Fibroblast of lung (primary cell): ENCODE results near the gene AKR1C2.
"Not testable (repeated sequence)": the region's sequence is repeated elsewhere in the genome, so short reads cannot be mapped to it uniquely, and the experiment has no call there.

Source experiments
- CTCF ChIP-seq, 2 donors: IDR thresholded peaks in 1 of 2; conservative IDR thresholded peaks in 1 of 2; 1 replicate in 1 of 2; 2 replicates in 1 of 2; pipeline ENCODE4 v1.5.1; 2011 to 2012; ENCODE audit warnings: low read length in 2 of 2, control low read depth in 1 of 2, inconsistent platforms in 1 of 2, low read depth in 1 of 2, mild to moderate bottlenecking in 1 of 2
- EZH2 ChIP-seq: IDR thresholded peaks from 2 replicates; pipeline ENCODE4 v1.5.1; 2012; ENCODE audit warnings: low read length, control low read depth, mild to moderate bottlenecking; ENCODE audit errors: missing control alignments

- not testable (repeated sequence) for TF ChIP-seq EZH2; CTCF (conservative IDR thresholded peaks at IDR 0.05 in 1 of 2, IDR thresholded peaks at IDR 0.05 in 1 of 2; ENCODE audit: low read depth in 1 of 2, low read length in 2 of 2)
Measured at GRCh38 chr10:5004501-5004900, 844 bp upstream of the AKR1C2 start.
